Gastrocnemius medialis (tissue), 4 donors: ENCODE data around the gene ASB6.

Experiments used
- POLR2A ChIP-seq, 2 donors: fragments of 450-650 bp; IDR thresholded peaks; one replicate each; pipeline ENCODE4 v1.6.1; 2017; ENCODE audit warnings: antibody characterized with exemption in 2 of 2, mild to moderate bottlenecking in 2 of 2, moderate library complexity in 2 of 2
- TF ChIP-seq, protein P1 (sequence below), 5 experiments: fragments of 450-650 bp in 3 of 5; fragments of 200-600 bp in 2 of 5; sonication (generic) in 2 of 5; IDR thresholded peaks in 4 of 5; conservative IDR thresholded peaks in 1 of 5; 1 replicate in 4 of 5; 2 replicates in 1 of 5; pipeline ENCODE4 v1.5.1; 2016 to 2019; ENCODE audit warnings: antibody characterized with exemption in 5 of 5, mild to moderate bottlenecking in 3 of 5, moderate library complexity in 3 of 5

DNA sequence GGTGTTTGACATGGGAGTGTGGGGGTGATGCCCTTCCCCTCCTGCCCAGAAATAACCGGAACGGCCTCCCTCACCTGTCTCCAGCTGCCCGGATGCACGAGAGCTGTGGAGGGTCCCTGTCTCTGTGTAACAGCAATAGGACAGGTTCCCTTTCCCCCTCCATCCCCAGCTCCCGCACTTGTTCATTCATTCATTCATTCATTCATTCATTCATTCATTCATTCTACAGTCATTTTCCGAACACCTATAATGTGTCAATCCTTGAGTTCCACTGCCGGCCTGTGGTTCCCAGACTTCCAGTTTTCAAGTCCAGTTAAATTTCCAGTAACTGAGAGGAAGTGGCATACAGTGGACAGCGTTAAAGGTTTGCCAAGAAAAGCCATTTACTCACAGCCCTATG is 30.8 kb upstream of the ASB6 start:
- TF ChIP-seq, protein P1, sequence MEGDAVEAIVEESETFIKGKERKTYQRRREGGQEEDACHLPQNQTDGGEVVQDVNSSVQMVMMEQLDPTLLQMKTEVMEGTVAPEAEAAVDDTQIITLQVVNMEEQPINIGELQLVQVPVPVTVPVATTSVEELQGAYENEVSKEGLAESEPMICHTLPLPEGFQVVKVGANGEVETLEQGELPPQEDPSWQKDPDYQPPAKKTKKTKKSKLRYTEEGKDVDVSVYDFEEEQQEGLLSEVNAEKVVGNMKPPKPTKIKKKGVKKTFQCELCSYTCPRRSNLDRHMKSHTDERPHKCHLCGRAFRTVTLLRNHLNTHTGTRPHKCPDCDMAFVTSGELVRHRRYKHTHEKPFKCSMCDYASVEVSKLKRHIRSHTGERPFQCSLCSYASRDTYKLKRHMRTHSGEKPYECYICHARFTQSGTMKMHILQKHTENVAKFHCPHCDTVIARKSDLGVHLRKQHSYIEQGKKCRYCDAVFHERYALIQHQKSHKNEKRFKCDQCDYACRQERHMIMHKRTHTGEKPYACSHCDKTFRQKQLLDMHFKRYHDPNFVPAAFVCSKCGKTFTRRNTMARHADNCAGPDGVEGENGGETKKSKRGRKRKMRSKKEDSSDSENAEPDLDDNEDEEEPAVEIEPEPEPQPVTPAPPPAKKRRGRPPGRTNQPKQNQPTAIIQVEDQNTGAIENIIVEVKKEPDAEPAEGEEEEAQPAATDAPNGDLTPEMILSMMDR (IDR thresholded peaks at IDR 0.05 in 4 of 5, conservative IDR thresholded peaks at IDR 0.05 in 1 of 5): no peak
- TF ChIP-seq POLR2A (IDR thresholded peaks at IDR 0.05): no peak
